T-helper 2 cell treated with Interferon-gamma antibody and Interleukin-4, amounts not matched to agents 5 μg/mL and 100 μg/mL, for 36 hours (primary cell): Measurements from ENCODE around the gene MGAT2.
"Not testable (repeated sequence)": the region's sequence is repeated elsewhere in the genome, so short reads cannot be mapped to it uniquely, and the experiment has no call there.

Experiments
- DNase-seq: peaks from one replicate; pipeline ENCODE4 v3.0.0; 2021; ENCODE audit warnings: low spot score
- H3K27ac Mint-ChIP-seq: one replicate; pipeline ENCODE4 v1.8.0; 2021; ENCODE audit warnings: mild to moderate bottlenecking, mixed read lengths
- H3K27me3 Mint-ChIP-seq: one replicate; pipeline ENCODE4 v1.8.0; 2021; ENCODE audit warnings: low read depth, mixed read lengths
- H3K36me3 Mint-ChIP-seq: one replicate; pipeline ENCODE4 v1.8.0; 2021; ENCODE audit warnings: low read depth, mixed read lengths
- H3K4me1 Mint-ChIP-seq: one replicate; pipeline ENCODE4 v1.8.0; 2021; ENCODE audit warnings: low read depth, mixed read lengths
- H3K4me3 Mint-ChIP-seq: one replicate; pipeline ENCODE4 v1.8.0; 2022; ENCODE audit warnings: mild to moderate bottlenecking, moderate library complexity, mixed read lengths
- H3K9me3 Mint-ChIP-seq: one replicate; pipeline ENCODE4 v1.8.0; 2021; ENCODE audit warnings: mixed read lengths

Gene MGAT2

GRCh38 chr14:49589387-49589786 is 31.2 kb upstream of the MGAT2 start:
- peaks cover 18% of the 10 kb centered on the region for H3K36me3 Mint-ChIP-seq
- H3K4me1 Mint-ChIP-seq, result peaks cover 17% of the 10 kb centered on the region
- no peak overlapping the region for H3K27ac Mint-ChIP-seq
- peaks cover 5% of the 10 kb centered on the region for H3K27me3 Mint-ChIP-seq
- DNase-seq, result no peak
- H3K4me3 Mint-ChIP-seq, result no peak overlapping the region
- no peaks in the 10 kb centered on the region for H3K9me3 Mint-ChIP-seq

DNA sequence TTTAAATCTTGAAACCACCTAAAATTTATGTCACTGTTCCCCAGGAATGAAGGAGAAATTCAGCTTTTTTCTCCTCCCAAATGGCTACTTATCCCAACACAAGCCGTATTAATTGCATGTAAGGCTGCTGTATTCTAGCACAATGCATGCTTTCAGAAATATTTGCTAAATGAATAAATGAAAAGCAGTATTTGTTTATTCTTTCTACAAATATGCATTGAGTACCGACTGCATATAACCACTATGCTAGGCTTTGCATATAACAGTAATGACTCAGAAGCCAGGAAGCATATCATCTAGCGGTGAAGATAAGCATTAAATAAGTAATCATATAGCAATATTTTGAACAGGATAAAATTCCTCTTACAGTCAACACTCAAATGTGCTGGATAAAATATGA is 27.6 kb upstream of the MGAT2 start:
- Mint-ChIP-seq H3K4me1 (peaks cover 22% of the 10 kb centered on the region), H3K27ac (no peak overlapping the region), H3K9me3 (no peaks in the 10 kb centered on the region), H3K4me3 (no peak overlapping the region), H3K36me3 (no peaks in the 10 kb centered on the region), H3K27me3 (no peaks in the 10 kb centered on the region)
- DNase-seq, result no peak

DNA sequence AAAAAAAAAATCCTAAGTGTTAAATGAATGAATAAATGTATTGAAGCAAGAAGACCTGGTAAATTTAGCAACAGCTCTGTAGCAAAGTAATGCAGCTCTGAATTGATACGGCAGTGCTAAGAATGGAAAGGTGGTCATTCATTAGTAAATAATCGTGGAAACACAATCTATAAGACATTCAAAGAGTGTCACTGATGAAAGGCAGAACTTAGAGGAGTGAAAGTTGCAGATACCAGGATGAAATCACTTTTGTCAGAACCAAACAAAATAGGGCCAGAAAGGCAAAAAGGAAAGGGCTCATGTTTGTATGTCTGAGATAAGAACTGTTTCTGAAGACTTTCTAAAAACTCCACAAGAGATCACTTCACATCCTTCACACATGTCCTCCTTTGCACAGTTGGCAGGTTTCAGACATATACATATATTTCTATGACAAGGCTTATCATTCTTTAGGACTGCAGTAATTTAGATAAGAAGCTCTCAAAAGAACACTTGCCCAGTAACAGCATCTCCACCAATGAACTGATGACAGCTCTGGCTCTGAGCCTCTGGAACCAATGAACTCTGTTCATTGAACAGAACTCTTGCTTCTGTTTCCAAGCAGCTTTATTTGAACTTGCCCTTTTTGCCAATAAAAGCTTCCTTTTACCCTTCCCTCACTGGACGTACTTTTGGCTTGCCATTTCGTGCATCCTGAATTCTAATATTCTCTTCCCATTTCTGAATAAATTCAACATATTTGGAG is 26.1 kb upstream of the MGAT2 start:
- H3K27me3 Mint-ChIP-seq, result no peaks in the 10 kb centered on the region
- H3K36me3 Mint-ChIP-seq, result peaks cover 3% of the 10 kb centered on the region
- no peak for DNase-seq
- H3K27ac Mint-ChIP-seq, result no peak overlapping the region
- H3K9me3 Mint-ChIP-seq, result no peaks in the 10 kb centered on the region
- H3K4me3 Mint-ChIP-seq, result no peak overlapping the region
- peaks cover 22% of the 10 kb centered on the region for H3K4me1 Mint-ChIP-seq

- Mint-ChIP-seq H3K27me3 (no peaks in the 10 kb centered on the region), H3K9me3 (no peaks in the 10 kb centered on the region), H3K4me3 (peak overlapping the region; percentile 91), H3K36me3 (peaks cover 18% of the 10 kb centered on the region), H3K4me1 (peaks cover 36% of the 10 kb centered on the region), H3K27ac (peak overlapping the region; percentile 95)
- DNase-seq, result no peak
These were observed 22.5 kb upstream of the MGAT2 start for GRCh38 chr14:49598189-49598484.

GRCh38 chr14:49598485-49599300 is 21.9 kb upstream of the MGAT2 start, which contains the start of gene LRR1:
TSS of gene LRR1 (plus strand) at chr14:49598940. CDS start at chr14:49599021, 81 bp downstream.
- Mint-ChIP-seq H3K27me3 (no peaks in the 10 kb centered on the region), H3K4me1 (peaks cover 36% of the 10 kb centered on the region), H3K4me3 (peak within 1 kb of the TSS; percentile 91), H3K27ac (peak within 1 kb of the TSS; percentile 95), H3K36me3 (peaks cover 21% of the 10 kb centered on the region), H3K9me3 (no peaks in the 10 kb centered on the region)
- DNase-seq, result peak; percentile 85

- peaks cover 9% of the 10 kb centered on the region for H3K4me1 Mint-ChIP-seq
- peaks cover 42% of the 10 kb centered on the region for H3K36me3 Mint-ChIP-seq
- no peak for DNase-seq
- no peaks in the 10 kb centered on the region for H3K9me3 Mint-ChIP-seq
- H3K27ac Mint-ChIP-seq, result no peak overlapping the region
- no peaks in the 10 kb centered on the region for H3K27me3 Mint-ChIP-seq
- no peak overlapping the region for H3K4me3 Mint-ChIP-seq
These were observed 13.0 kb upstream of the MGAT2 start for GRCh38 chr14:49607583-49607982.

GRCh38 chr14:49612251-49612650 is 8.3 kb upstream of the MGAT2 start:
- H3K4me3 Mint-ChIP-seq, result no peak overlapping the region
- H3K27me3 Mint-ChIP-seq, result no peaks in the 10 kb centered on the region
- no peaks in the 10 kb centered on the region for H3K9me3 Mint-ChIP-seq
- H3K36me3 Mint-ChIP-seq, result peaks cover 42% of the 10 kb centered on the region
- no peak overlapping the region for H3K27ac Mint-ChIP-seq
- no peak for DNase-seq
- H3K4me1 Mint-ChIP-seq, result peaks cover 12% of the 10 kb centered on the region

GRCh38 chr14:49612671-49613070 is 7.9 kb upstream of the MGAT2 start:
- Mint-ChIP-seq H3K4me3 (no peak overlapping the region), H3K27me3 (no peaks in the 10 kb centered on the region), H3K9me3 (no peaks in the 10 kb centered on the region), H3K4me1 (peaks cover 15% of the 10 kb centered on the region), H3K36me3 (peaks cover 44% of the 10 kb centered on the region), H3K27ac (no peak overlapping the region)
- no peak for DNase-seq

DNA sequence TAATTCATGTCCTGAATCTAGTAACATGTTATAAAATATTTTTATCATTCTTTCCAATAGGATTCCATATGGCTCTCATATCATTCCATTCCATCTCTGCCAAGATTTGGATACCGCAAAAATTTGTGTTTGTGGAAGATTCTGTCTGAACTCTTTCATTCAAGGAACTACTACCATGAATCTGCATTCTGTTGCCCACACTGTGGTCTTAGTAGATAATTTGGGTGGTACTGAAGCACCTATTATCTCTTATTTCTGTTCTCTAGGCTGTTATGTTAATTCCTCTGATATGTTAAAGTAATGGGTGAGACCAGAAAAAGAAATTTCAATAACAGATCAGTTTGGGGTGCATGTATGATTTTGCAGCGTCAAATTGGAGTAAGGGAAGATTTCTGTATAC is 6.4 kb upstream of the MGAT2 start:
- H3K27ac Mint-ChIP-seq, result no peak overlapping the region
- no peak overlapping the region for H3K4me3 Mint-ChIP-seq
- H3K4me1 Mint-ChIP-seq, result peaks cover 26% of the 10 kb centered on the region
- no peak for DNase-seq
- H3K36me3 Mint-ChIP-seq, result peaks cover 48% of the 10 kb centered on the region
- no peaks in the 10 kb centered on the region for H3K27me3 Mint-ChIP-seq
- no peaks in the 10 kb centered on the region for H3K9me3 Mint-ChIP-seq

DNA sequence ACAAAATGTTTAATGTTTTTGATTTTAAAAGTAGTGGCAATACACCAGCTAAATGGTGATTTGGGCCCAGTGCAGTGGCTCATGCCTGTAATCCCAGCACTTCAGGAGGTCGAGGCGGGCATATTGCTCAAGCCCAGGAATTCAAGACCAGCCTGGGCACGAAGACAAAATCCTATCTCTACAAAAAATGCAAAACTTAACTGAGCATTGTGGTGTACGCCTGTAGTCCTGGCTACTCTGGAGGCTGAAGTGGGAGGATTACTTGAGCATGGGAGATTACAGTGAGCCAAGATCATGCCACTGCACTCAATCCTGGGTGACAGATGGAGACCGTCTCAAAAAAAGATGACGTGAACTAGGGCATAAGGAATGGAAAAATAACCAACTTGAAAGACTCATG is 4.8 kb upstream of the MGAT2 start:
- no peak for DNase-seq
- H3K27ac Mint-ChIP-seq, result no peak overlapping the region
- no peak overlapping the region for H3K4me3 Mint-ChIP-seq
- H3K9me3 Mint-ChIP-seq, result no peaks in the 10 kb centered on the region
- peaks cover 26% of the 10 kb centered on the region for H3K4me1 Mint-ChIP-seq
- peaks cover 57% of the 10 kb centered on the region for H3K36me3 Mint-ChIP-seq
- no peaks in the 10 kb centered on the region for H3K27me3 Mint-ChIP-seq

DNA sequence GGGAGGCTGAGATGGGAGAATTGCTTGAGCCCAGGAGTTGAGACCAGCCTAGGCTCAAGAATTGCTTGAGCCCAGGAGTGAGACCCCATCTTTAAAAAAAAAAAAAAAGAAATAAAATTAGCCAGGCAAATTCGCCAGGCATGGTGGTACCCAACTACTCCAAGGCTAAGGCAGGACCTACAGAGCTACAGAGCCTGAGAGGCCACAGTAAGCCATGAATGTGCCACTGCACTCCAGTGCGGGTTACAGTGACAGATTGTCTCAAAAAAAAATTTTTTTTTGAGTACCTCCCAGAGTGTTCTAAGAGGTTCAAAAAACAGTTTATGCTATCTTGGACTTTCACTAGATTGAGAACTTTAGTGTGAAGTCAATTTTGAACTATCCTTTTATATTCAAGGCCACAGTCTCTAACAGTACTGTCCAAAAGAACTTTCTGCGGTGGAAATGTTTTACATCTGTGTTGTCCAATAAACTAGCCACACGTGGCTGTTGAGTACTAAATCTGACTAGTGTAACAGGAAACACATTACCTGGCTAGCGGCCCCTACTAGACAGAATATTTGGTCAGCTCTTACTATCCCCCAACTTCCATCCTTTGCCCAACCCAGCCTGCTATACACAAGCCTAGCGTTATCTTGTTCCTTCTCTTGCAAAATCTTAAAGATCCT is 2.6 kb upstream of the MGAT2 start:
- peak overlapping the region; percentile 98 for H3K4me3 Mint-ChIP-seq
- peaks cover 64% of the 10 kb centered on the region for H3K36me3 Mint-ChIP-seq
- peaks cover 32% of the 10 kb centered on the region for H3K4me1 Mint-ChIP-seq
- no peak for DNase-seq
- H3K9me3 Mint-ChIP-seq, result no peaks in the 10 kb centered on the region
- peak overlapping the region; percentile 47 for H3K27ac Mint-ChIP-seq
- no peaks in the 10 kb centered on the region for H3K27me3 Mint-ChIP-seq

GRCh38 chr14:49619273-49619672 is 1.3 kb upstream of the MGAT2 start:
- Mint-ChIP-seq H3K27ac (peak overlapping the region; percentile 98), H3K4me3 (peak overlapping the region; percentile 98), H3K36me3 (peaks cover 69% of the 10 kb centered on the region), H3K4me1 (peaks cover 41% of the 10 kb centered on the region)
- not testable (repeated sequence) for H3K9me3 Mint-ChIP-seq, H3K27me3 Mint-ChIP-seq, DNase-seq

- Mint-ChIP-seq H3K27ac (peak overlapping the region; percentile 98), H3K27me3 (no peaks in the 10 kb centered on the region), H3K9me3 (no peaks in the 10 kb centered on the region), H3K4me1 (peaks cover 43% of the 10 kb centered on the region), H3K4me3 (peak overlapping the region; percentile 98), H3K36me3 (peaks cover 70% of the 10 kb centered on the region)
- DNase-seq, result no peak
These were observed 869 bp upstream of the MGAT2 start for GRCh38 chr14:49619730-49620129.
